Tibial nerve (tissue), 4 donors: ENCODE results near the gene KRT71. TPM values are rescaled to one million over a fixed set of nuclear protein-coding genes. Genes with fewer than 3 reads are reported as not detected.

Experiments
- DNase-seq, 2 donors: peaks; one replicate each; pipeline ENCODE4 v3.0.0-alpha.2; 2019; ENCODE audit warnings: low spot score in 2 of 2
- H3K27ac ChIP-seq, 4 donors: fragments of 200-600 bp; sonication (generic) in 3 of 4; one replicate each; pipeline ENCODE4 v1.5.1; 2017 to 2019; ENCODE audit warnings: mild to moderate bottlenecking in 1 of 4
- H3K27me3 ChIP-seq, 2 donors: fragments of 200-600 bp; sonication (generic) in 1 of 2; one replicate each; pipeline versions ENCODE4 v1.5.1 to v1.6.0; 2017 to 2019
- H3K36me3 ChIP-seq, 3 donors: fragments of 200-600 bp; sonication (generic); one replicate each; pipeline ENCODE4 v1.5.1; 2018 to 2019
- H3K4me1 ChIP-seq, 4 donors: fragments of 200-600 bp; sonication (generic) in 3 of 4; one replicate each; pipeline ENCODE4 v1.5.1; 2017 to 2019
- H3K4me3 ChIP-seq, 4 donors: fragments of 200-600 bp; sonication (generic) in 3 of 4; one replicate each; pipeline ENCODE4 v1.5.1; 2017 to 2019; ENCODE audit warnings: mild to moderate bottlenecking in 1 of 4, moderate library complexity in 1 of 4
- H3K9me3 ChIP-seq, 4 donors: fragments of 200-600 bp; sonication (generic) in 3 of 4; one replicate each; pipeline ENCODE4 v1.5.1; 2017 to 2019
- EP300 ChIP-seq, 2 donors: sonication (generic); formaldehyde crosslinking; IDR thresholded peaks; one replicate each; pipeline ENCODE4 v1.6.1; 2017; ENCODE audit warnings: antibody characterized with exemption in 2 of 2, mild to moderate bottlenecking in 1 of 2
- POLR2A ChIP-seq, 2 donors: fragments of 450-650 bp; IDR thresholded peaks; one replicate each; pipeline ENCODE4 v1.6.1; 2017; ENCODE audit warnings: antibody characterized with exemption in 2 of 2, mild to moderate bottlenecking in 2 of 2, moderate library complexity in 2 of 2
- WGBS, 2 donors: methylation state at CpG; one replicate each; pipeline ENCODE4 v1.1.5; 2018; 5-methylcytosine and 5-hydroxymethylcytosine counted together
- total RNA-seq, 4 donors: library from RNA; depleted of rRNA; stranded (reverse); fragments of >200 nt; gene quantifications; one replicate each; pipeline ENCODE4 v1.1.0, GENCODE V29; 2016
- TF ChIP-seq, protein P1 (sequence below), 5 experiments: fragments of 200-600 bp in 3 of 5; fragments of 450-650 bp in 2 of 5; sonication (generic) in 3 of 5; IDR thresholded peaks; one replicate each; pipeline ENCODE4 v1.5.1; 2016 to 2019; ENCODE audit warnings: antibody characterized with exemption in 5 of 5, mild to moderate bottlenecking in 3 of 5, moderate library complexity in 2 of 5

Gene KRT71
- total RNA-seq, 4 donors from 2014 or later, result not detected

DNA sequence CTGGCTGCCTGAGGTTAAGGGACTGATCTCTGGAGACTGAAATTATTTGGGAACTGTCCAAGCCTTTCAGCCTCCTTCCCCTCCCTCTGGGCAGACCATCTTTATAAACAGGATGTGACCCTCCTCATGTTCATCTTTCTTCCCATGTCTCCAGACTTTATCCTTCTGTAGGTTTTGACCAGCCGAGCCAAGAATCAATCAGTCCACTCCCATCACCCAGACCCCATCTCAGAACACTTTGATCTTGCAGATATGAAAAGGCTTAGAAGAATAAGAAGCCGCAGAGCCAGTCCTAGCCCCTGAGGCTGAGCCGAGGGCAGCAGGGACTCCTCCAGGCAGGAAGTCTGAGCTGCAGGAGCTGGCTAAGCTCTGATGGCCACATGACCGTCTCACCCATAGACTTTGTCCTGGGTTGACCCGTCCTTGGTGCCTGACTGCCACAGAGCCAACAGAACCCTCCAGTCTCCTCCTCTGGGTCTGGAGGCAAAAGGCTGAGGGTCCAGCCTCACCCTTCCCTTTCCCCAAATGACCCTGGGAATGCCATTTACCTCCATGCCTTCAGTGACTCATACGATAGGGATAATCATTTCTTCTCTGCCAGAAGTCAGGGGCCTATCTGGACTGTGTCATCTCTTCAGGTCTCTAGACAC, 1.6 kb downstream of the KRT71 start:
- no peak for TF ChIP-seq POLR2A (IDR thresholded peaks at IDR 0.05)
- TF ChIP-seq, protein P1, sequence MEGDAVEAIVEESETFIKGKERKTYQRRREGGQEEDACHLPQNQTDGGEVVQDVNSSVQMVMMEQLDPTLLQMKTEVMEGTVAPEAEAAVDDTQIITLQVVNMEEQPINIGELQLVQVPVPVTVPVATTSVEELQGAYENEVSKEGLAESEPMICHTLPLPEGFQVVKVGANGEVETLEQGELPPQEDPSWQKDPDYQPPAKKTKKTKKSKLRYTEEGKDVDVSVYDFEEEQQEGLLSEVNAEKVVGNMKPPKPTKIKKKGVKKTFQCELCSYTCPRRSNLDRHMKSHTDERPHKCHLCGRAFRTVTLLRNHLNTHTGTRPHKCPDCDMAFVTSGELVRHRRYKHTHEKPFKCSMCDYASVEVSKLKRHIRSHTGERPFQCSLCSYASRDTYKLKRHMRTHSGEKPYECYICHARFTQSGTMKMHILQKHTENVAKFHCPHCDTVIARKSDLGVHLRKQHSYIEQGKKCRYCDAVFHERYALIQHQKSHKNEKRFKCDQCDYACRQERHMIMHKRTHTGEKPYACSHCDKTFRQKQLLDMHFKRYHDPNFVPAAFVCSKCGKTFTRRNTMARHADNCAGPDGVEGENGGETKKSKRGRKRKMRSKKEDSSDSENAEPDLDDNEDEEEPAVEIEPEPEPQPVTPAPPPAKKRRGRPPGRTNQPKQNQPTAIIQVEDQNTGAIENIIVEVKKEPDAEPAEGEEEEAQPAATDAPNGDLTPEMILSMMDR (IDR thresholded peaks at IDR 0.05), result no peak
- TF ChIP-seq EP300 (IDR thresholded peaks at IDR 0.05), result no peak
- no peak for DNase-seq
- WGBS, 2 donors, result 43 to 58% methylated on average over 6 of the region's 6 CpGs
- Histone ChIP-seq H3K36me3 (no peaks in the 10 kb centered on the region), H3K9me3 (no peaks in the 10 kb centered on the region), H3K27me3 (no peaks in the 10 kb centered on the region), H3K4me3 (no peak overlapping the region), H3K27ac (no peak overlapping the region), H3K4me1 (no peaks in the 10 kb centered on the region)

- Histone ChIP-seq H3K4me3 (no peak overlapping the region), H3K36me3 (no peaks in the 10 kb centered on the region), H3K9me3 (no peaks in the 10 kb centered on the region), H3K27me3 (no peaks in the 10 kb centered on the region), H3K4me1 (peaks cover 0 to 11% (median 0%) of the 10 kb centered on the region in 4 donors), H3K27ac (no peak overlapping the region)
- DNase-seq, result no peak
- no peak for TF ChIP-seq EP300 (IDR thresholded peaks at IDR 0.05)
- WGBS, 2 donors, result 91 to 95% methylated on average over 15 of the region's 15 CpGs
Observed at GRCh38 chr12:52546126-52546525, 6.8 kb downstream of the KRT71 start.

DNA sequence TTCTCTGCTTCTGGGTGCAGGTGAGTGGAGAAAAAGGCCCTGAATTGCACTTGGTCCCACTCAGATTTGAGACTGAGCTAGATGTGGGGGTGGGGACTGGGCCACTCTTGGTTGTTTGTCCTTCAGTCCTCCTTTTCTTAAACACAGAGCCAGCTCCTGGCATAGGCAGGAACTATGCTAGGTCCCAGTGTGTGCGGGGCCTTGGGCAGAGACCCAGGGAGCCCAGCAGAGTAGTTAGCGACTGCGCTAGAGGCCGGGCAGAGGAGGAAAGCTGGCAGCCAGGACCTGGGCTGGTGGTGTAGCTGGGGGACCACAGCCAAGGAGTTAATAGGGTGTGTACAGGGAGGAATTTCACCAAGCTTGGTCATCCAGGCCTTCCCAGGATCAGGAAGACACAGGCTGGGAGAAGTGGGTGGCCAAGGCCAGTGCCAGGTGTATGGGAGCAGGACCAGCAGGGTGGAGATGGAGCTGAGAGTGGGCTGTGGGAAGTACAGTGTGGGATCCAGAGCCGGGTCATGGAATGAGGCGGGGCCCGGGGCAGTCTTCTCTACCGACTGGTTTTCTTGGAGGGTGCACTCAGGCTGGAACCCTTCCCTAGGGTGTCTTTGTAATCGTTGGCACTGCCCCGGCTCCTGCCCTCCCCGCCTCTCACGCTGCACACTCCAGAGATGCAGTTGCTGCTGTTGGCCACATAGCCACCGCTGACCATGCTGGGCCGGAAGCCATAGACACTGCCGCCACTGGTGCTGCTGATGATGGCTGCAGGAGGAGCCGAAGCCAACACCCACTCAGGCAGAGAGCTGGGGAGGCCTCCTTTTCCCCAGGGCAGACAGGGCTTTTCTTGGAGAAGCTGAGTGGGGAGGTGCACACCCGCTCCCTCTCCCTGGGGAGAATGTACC, 8.7 kb downstream of the KRT71 start:
- H3K27ac ChIP-seq, result peak overlapping the region in 1 of 4 donors; percentile 36
- H3K4me3 ChIP-seq, result no peak overlapping the region
- 48 to 58% methylated on average over 16 to 17 of the region's 17 CpGs for WGBS, 2 donors
- H3K9me3 ChIP-seq, result no peaks in the 10 kb centered on the region
- peaks cover 0 to 22% (median 0%) of the 10 kb centered on the region in 4 donors for H3K4me1 ChIP-seq
- no peak for DNase-seq
- H3K36me3 ChIP-seq, result no peaks in the 10 kb centered on the region
- no peaks in the 10 kb centered on the region for H3K27me3 ChIP-seq
- TF ChIP-seq POLR2A (IDR thresholded peaks at IDR 0.05) (no peak), EP300 (IDR thresholded peaks at IDR 0.05) (no peak)
- TF ChIP-seq, protein P1 (IDR thresholded peaks at IDR 0.05), result no peak

- Histone ChIP-seq H3K36me3 (no peaks in the 10 kb centered on the region), H3K27ac (no peak overlapping the region), H3K9me3 (no peaks in the 10 kb centered on the region), H3K27me3 (no peaks in the 10 kb centered on the region), H3K4me1 (peaks cover 0 to 29% (median 0%) of the 10 kb centered on the region in 4 donors), H3K4me3 (no peak overlapping the region)
- 74 to 85% methylated on average over 7 of the region's 7 CpGs for WGBS, 2 donors
- no peak for DNase-seq
- TF ChIP-seq POLR2A (IDR thresholded peaks at IDR 0.05), result no peak
- TF ChIP-seq EP300 (IDR thresholded peaks at IDR 0.05), result no peak
- TF ChIP-seq, protein P1 (IDR thresholded peaks at IDR 0.05), result no peak
Observed at GRCh38 chr12:52542785-52543318, 10.1 kb downstream of the KRT71 start.

DNA sequence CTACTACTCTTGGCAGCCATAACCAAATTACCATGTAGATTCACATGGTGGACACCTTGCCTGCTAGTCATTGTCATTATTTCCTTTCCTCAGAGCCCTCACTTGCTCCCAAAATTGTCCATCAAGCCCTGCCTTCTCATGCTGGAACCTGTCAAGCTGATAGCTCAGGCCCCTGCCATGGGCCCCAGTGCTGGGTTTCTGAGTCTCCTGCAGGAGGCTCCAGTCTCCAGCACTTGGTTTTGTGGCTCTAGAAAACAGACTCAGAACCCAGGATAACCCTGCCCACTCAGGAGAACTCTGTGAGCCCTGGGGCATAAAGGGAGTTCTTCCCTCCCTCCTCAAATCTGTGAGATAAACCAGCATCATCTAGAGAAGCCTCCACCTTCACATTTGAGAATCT, 10.8 kb downstream of the KRT71 start:
- H3K4me3 ChIP-seq, result no peak overlapping the region
- TF ChIP-seq POLR2A (IDR thresholded peaks at IDR 0.05), result no peak
- TF ChIP-seq, protein P1 (IDR thresholded peaks at IDR 0.05), result no peak
- TF ChIP-seq EP300 (IDR thresholded peaks at IDR 0.05), result no peak
- no peak overlapping the region for H3K27ac ChIP-seq
- H3K27me3 ChIP-seq, result no peaks in the 10 kb centered on the region
- no peaks in the 10 kb centered on the region for H3K36me3 ChIP-seq
- no peak for DNase-seq
- no peaks in the 10 kb centered on the region for H3K9me3 ChIP-seq
- H3K4me1 ChIP-seq, result peaks cover 0 to 29% (median 0%) of the 10 kb centered on the region in 4 donors
